Panc1 (cell line): ENCODE data around the gene DIDO1. TPM values are rescaled to one million over a fixed set of nuclear protein-coding genes. Genes with fewer than 3 reads are reported as not detected.
A peak's percentile ranks its signal among the peaks of the same experiment; 100 is the strongest.

ENCODE experiments used
- ATAC-seq: fragments of 200-7000 bp; cut with Tn5 transposase; 2 replicates; pipeline ENCODE4 v1.9.1; 2020; ENCODE audit warnings: mild to moderate bottlenecking, moderate library complexity
- BruUV-seq: library from RNA; stranded (reverse); fragments of 400-500 nt; replicated peaks from 2 replicates; lab custom pipeline; 2021; lab: Mats Ljungman, UMichigan
- CTCF ChIA-PET: fragments of 300-600 bp; sonication (Branson Sonifier 250); formaldehyde crosslinking; loops from one replicate; lab custom pipeline; 2022; ENCODE audit warnings: antibody characterized with exemption; lab: Charles Lee
- POLR2A ChIA-PET: fragments of 300-600 bp; sonication (Branson Sonifier 250); formaldehyde crosslinking; loops from one replicate; lab custom pipeline; 2022; ENCODE audit warnings: antibody characterized with exemption; lab: Charles Lee
- DNase-seq: peaks from one replicate; pipeline ENCODE4 v3.0.0-alpha.2; 2010; ENCODE audit warnings: low read depth, low spot score
- H3K27ac ChIP-seq: 2 replicates; pipeline ENCODE4 v1.5.1; 2011; ENCODE audit warnings: mild to moderate bottlenecking, low read length, inconsistent platforms
- H3K27me3 ChIP-seq: fragments of 200-500 bp; sonication (Bioruptor generic); 2 replicates; pipeline ENCODE4 v1.6.0; 2014; ENCODE audit warnings: low read length, inconsistent platforms; ENCODE audit not compliant: control insufficient read depth, insufficient read depth
- H3K36me3 ChIP-seq: fragments of 200-500 bp; sonication (Bioruptor generic); 2 replicates; pipeline ENCODE4 v1.5.1; 2014; ENCODE audit warnings: inconsistent platforms, mild to moderate bottlenecking, low read length, moderate library complexity; ENCODE audit not compliant: control insufficient read depth, insufficient read depth
- H3K4me1 ChIP-seq: 2 replicates; pipeline ENCODE4 v1.5.1; 2011; ENCODE audit warnings: inconsistent platforms, mild to moderate bottlenecking, low read length, moderate library complexity; ENCODE audit not compliant: control insufficient read depth, insufficient read depth
- H3K4me3 ChIP-seq, 2 experiments: 2 replicates each; pipeline ENCODE4 v1.5.1; 2011 to 2012; ENCODE audit warnings: low read depth in 2 of 2, low read length in 2 of 2, mild to moderate bottlenecking in 2 of 2, inconsistent platforms in 1 of 2, moderate library complexity in 1 of 2
- H3K9me3 ChIP-seq: fragments of 200-500 bp; sonication (Bioruptor generic); 2 replicates; pipeline ENCODE4 v1.5.1; 2014; ENCODE audit warnings: low read depth, mild to moderate bottlenecking, inconsistent platforms, low read length, moderate library complexity; ENCODE audit not compliant: control insufficient read depth, insufficient read depth
- POLR2AphosphoS5 ChIP-seq: IDR thresholded peaks from 2 replicates; pipeline ENCODE4 v1.6.1; 2012; ENCODE audit warnings: mild to moderate bottlenecking, low read depth, low read length, moderate library complexity
- SIN3A ChIP-seq: IDR thresholded peaks from 2 replicates; pipeline ENCODE4 v1.6.1; 2012; ENCODE audit warnings: low read depth, mild to moderate bottlenecking, low read length, moderate library complexity, borderline replicate concordance; ENCODE audit not compliant: insufficient read depth
- TCF7L2 ChIP-seq: IDR thresholded peaks from 2 replicates; pipeline ENCODE4 v1.6.1; 2011; ENCODE audit warnings: mild to moderate bottlenecking, low read depth, low read length, inconsistent platforms
- in situ Hi-C: cut with HindIII; loops from 2 replicates; pipeline ENCODE4 v1.10.0; 2016; ENCODE audit warnings: low sequenced_read_pairs, low pct_unique_long_range_greater_than_20kb
- intact Hi-C: fragments of 100-400 bp; cut with micrococcal nuclease; formaldehyde crosslinking; loops from one replicate; pipeline ENCODE4 v1.10.0; 2022; ENCODE audit not compliant: unreplicated experiment
- total RNA-seq: library from RNA; stranded (reverse); gene quantifications from one replicate; pipeline ENCODE4 v1.2.1, GENCODE V29; 2021; ENCODE audit not compliant: unreplicated experiment
- TF ChIP-seq, protein P1 (sequence below): fragments of 450-650 bp; IDR thresholded peaks from 2 replicates; pipeline ENCODE4 v1.5.1; 2017; ENCODE audit warnings: mild to moderate bottlenecking
- TF ChIP-seq, protein P2 (sequence below), 2 experiments: IDR thresholded peaks; 2 replicates each; pipeline ENCODE4 v1.6.1; 2011 to 2012; ENCODE audit warnings: low read depth in 2 of 2, control low read depth in 1 of 2, low read length in 1 of 2, mild to moderate bottlenecking in 1 of 2, moderate library complexity in 1 of 2; ENCODE audit not compliant: insufficient read depth in 1 of 2

DIDO1 gene
- total RNA-seq, 1 experiment from 2014 or later: 57.3 TPM

DNA sequence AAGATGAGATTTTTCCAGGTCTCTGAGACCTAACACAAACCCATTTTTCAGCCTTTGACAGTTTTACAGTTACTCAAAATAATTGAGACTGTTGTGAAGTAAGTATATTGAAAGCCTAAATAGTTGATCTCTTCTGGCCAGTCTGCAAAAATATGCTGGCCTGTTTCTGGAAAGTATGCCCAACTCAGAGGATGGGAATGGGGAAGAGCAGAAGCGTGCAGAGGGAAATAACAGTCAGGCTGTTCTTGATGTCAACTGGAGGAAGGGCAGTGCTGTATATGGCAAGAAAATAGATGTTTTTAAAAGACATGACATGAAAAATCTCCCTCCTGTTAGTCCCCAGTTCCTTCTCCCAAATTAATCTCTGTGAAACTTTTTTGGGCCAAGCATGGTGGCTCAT is 15.5 kb upstream of the DIDO1 start:
- ChIA-PET POLR2A (no interaction called here), CTCF (no interaction called here)
- TF ChIP-seq, protein P1, sequence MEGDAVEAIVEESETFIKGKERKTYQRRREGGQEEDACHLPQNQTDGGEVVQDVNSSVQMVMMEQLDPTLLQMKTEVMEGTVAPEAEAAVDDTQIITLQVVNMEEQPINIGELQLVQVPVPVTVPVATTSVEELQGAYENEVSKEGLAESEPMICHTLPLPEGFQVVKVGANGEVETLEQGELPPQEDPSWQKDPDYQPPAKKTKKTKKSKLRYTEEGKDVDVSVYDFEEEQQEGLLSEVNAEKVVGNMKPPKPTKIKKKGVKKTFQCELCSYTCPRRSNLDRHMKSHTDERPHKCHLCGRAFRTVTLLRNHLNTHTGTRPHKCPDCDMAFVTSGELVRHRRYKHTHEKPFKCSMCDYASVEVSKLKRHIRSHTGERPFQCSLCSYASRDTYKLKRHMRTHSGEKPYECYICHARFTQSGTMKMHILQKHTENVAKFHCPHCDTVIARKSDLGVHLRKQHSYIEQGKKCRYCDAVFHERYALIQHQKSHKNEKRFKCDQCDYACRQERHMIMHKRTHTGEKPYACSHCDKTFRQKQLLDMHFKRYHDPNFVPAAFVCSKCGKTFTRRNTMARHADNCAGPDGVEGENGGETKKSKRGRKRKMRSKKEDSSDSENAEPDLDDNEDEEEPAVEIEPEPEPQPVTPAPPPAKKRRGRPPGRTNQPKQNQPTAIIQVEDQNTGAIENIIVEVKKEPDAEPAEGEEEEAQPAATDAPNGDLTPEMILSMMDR: no peak
- TF ChIP-seq SIN3A: no peak
- no peak for TF ChIP-seq POLR2AphosphoS5
- Histone ChIP-seq H3K36me3 (peaks cover 15% of the 10 kb centered on the region), H3K27me3 (no peaks in the 10 kb centered on the region), H3K9me3 (no peaks in the 10 kb centered on the region), H3K4me1 (peaks cover 11% of the 10 kb centered on the region), H3K4me3 (no peak overlapping the region), H3K27ac (no peak overlapping the region)
- DNase-seq (no peak), ATAC-seq (no peak)
- intact Hi-C loops: no loop called here
- in situ Hi-C loops: no loop called here
- no TSS peak for BruUV-seq

DNA sequence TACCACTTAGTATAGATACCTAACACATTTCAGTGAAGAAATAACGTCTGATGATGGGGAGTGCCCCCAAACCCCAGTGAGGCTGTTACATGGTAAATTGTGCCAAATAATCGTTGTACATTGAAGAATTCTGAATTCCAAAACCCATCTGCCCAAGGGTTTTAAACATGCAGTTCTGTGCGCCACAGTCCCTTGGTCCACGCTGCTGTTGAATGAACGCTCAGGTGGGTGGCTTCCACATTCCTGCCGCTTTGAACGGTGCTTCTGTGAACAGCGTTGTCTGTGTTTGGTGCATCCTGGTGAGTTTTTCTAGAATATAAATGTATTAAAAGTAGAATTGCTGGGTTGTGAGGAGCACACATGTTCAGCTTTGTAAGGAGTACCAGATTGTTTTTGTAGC is 14.6 kb upstream of the DIDO1 start:
- H3K27me3 ChIP-seq: no peaks in the 10 kb centered on the region
- peaks cover 16% of the 10 kb centered on the region for H3K4me1 ChIP-seq
- in situ Hi-C loops (no loop called here), intact Hi-C loops (no loop called here)
- 0 out of 2 replicates have a peak overlapping the region, but pooled peaks have one; percentile 17 for H3K27ac ChIP-seq
- H3K36me3 ChIP-seq: peaks cover 10% of the 10 kb centered on the region
- ChIA-PET POLR2A (no interaction called here), CTCF (no interaction called here)
- no TSS peak for BruUV-seq
- no peak overlapping the region for H3K4me3 ChIP-seq
- ATAC-seq: no peak
- no peak for DNase-seq
- no peaks in the 10 kb centered on the region for H3K9me3 ChIP-seq
- TF ChIP-seq POLR2AphosphoS5: no peak
- no peak for TF ChIP-seq TCF7L2
- TF ChIP-seq, protein P2, sequence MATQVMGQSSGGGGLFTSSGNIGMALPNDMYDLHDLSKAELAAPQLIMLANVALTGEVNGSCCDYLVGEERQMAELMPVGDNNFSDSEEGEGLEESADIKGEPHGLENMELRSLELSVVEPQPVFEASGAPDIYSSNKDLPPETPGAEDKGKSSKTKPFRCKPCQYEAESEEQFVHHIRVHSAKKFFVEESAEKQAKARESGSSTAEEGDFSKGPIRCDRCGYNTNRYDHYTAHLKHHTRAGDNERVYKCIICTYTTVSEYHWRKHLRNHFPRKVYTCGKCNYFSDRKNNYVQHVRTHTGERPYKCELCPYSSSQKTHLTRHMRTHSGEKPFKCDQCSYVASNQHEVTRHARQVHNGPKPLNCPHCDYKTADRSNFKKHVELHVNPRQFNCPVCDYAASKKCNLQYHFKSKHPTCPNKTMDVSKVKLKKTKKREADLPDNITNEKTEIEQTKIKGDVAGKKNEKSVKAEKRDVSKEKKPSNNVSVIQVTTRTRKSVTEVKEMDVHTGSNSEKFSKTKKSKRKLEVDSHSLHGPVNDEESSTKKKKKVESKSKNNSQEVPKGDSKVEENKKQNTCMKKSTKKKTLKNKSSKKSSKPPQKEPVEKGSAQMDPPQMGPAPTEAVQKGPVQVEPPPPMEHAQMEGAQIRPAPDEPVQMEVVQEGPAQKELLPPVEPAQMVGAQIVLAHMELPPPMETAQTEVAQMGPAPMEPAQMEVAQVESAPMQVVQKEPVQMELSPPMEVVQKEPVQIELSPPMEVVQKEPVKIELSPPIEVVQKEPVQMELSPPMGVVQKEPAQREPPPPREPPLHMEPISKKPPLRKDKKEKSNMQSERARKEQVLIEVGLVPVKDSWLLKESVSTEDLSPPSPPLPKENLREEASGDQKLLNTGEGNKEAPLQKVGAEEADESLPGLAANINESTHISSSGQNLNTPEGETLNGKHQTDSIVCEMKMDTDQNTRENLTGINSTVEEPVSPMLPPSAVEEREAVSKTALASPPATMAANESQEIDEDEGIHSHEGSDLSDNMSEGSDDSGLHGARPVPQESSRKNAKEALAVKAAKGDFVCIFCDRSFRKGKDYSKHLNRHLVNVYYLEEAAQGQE (IDR thresholded peaks at IDR 0.05; ENCODE audit: insufficient read depth in 1 of 2, low read depth in 2 of 2, low read length in 1 of 2): no peak

DNA sequence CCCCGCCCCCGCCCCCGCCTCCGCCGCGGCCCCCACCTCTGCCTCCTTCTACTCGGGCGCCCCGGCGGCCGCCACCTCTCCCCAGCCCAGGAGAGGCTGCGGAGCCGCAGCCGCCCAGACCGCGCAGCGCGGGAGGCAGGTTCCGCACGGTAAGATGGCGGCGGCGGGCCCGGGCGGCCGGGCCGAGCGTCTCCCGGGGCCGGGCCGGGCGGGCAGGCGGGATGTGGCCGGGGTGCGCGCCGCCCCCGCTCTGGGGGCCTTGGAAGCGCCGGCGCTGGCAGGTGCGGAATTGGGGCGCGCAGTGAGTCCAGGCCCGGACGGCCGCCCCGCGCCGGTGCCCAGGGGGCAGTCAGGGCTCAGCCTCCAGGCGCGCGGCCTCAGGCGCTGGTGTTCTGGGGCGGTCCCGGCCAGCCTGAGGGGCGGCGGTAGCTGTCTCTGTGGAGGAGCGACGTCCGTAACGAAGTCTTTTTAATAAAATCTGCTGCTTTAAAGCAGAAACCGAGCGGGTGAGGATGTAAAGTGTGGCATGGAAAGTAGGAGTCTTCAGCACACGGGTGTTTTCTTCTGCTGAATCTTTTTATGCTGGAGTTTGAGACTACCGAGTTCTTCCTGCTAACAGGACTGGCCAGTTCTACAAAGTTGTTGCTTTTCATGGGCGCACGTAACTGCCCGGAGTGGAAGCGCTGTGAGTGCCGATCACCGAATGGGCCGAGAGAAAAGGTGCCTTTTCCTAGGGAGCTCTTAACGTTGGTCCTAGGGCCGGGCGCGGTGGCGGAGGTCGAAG is 12.0 kb upstream of the DIDO1 start, which contains the start of gene GID8:
Gene GID8, plus strand, starts transcription at position 43 of the 784 bp plus-strand sequence. CDS start 3,356 bp downstream, outside the sequence.
- TF ChIP-seq POLR2AphosphoS5 (no peak; the same call in 1 of the 2 replicates), TCF7L2 (no peak), SIN3A (no peak)
- TF ChIP-seq, protein P2 (IDR thresholded peaks at IDR 0.05; ENCODE audit: insufficient read depth in 1 of 2, low read depth in 2 of 2, low read length in 1 of 2): no peak
- TF ChIP-seq, protein P1: no peak
- Histone ChIP-seq H3K4me1 (peaks cover 35% of the 10 kb centered on the region), H3K27me3 (no peaks in the 10 kb centered on the region), H3K4me3 (peak within 1 kb of the TSS; percentile 61 to 99), H3K27ac (peak within 1 kb of the TSS; percentile 94), H3K9me3 (no peaks in the 10 kb centered on the region), H3K36me3 (peaks cover 11% of the 10 kb centered on the region)
- ChIA-PET POLR2A (interaction anchor here (1.0 kb wide), 1 partner anchor 21 kb away, joined by 3 read pairs; no protein-coding TSS in a partner anchor), CTCF (interaction anchor here (0.9 kb wide), 1 partner anchor 71 kb away, joined by 4 read pairs; no protein-coding TSS in a partner anchor)
- intact Hi-C loops: no loop called here
- DNase-seq (no peak), ATAC-seq (peak; percentile 73)
- no TSS peak for BruUV-seq
- in situ Hi-C loops: no loop called here
